Nephron (organoid): ENCODE results near the gene ZC3H8.

Source experiments
- H3K27ac Mint-ChIP-seq, 3 experiments: 2 replicates each; pipeline ENCODE4 v1.8.0; 2020; ENCODE audit warnings: mixed read lengths in 3 of 3, mild to moderate bottlenecking in 2 of 3, moderate library complexity in 1 of 3
- H3K27me3 Mint-ChIP-seq: 2 replicates; pipeline ENCODE4 v1.8.0; 2021; ENCODE audit warnings: low read depth, mild to moderate bottlenecking, moderate library complexity, mixed read lengths
- H3K36me3 Mint-ChIP-seq: 2 replicates; pipeline ENCODE4 v1.8.0; 2020; ENCODE audit warnings: low read depth, mixed read lengths
- H3K4me1 Mint-ChIP-seq: 2 replicates; pipeline ENCODE4 v1.8.0; 2020; ENCODE audit warnings: mixed read lengths
- H3K4me3 Mint-ChIP-seq, 3 experiments: 2 replicates each; pipeline ENCODE4 v1.8.0; 2020; ENCODE audit warnings: mild to moderate bottlenecking in 3 of 3, mixed read lengths in 3 of 3, moderate library complexity in 2 of 3
- H3K9me3 Mint-ChIP-seq: 2 replicates; pipeline ENCODE4 v1.8.0; 2020; ENCODE audit warnings: mixed read lengths
- TF ChIP-seq, protein P1 (sequence below), 3 experiments: fragments of 200-600 bp; sonication (generic); IDR thresholded peaks; one replicate each; pipeline ENCODE4 v1.5.0; 2021; ENCODE audit warnings: antibody characterized with exemption in 3 of 3; ENCODE audit not compliant: unreplicated experiment in 3 of 3

Gene ZC3H8

DNA sequence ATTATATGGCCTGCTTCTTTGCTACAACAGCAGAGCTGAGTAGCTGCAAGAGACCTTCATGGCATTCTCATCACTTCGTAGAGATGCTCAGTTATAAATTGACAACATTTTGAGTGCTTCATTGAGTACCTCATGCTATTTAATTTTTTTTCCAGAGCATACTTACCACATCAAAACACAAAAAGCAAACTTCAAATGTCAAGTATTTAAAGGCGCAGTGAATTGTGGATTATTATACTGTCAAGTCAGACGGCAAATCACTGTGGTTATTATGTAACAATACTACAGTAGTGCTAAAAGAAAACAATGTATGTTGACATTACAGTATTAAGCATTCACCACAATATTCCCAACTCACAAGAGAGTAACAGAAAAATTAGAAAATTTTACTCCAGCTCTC lies 12.5 kb downstream of the ZC3H8 start:
- TF ChIP-seq, protein P1, sequence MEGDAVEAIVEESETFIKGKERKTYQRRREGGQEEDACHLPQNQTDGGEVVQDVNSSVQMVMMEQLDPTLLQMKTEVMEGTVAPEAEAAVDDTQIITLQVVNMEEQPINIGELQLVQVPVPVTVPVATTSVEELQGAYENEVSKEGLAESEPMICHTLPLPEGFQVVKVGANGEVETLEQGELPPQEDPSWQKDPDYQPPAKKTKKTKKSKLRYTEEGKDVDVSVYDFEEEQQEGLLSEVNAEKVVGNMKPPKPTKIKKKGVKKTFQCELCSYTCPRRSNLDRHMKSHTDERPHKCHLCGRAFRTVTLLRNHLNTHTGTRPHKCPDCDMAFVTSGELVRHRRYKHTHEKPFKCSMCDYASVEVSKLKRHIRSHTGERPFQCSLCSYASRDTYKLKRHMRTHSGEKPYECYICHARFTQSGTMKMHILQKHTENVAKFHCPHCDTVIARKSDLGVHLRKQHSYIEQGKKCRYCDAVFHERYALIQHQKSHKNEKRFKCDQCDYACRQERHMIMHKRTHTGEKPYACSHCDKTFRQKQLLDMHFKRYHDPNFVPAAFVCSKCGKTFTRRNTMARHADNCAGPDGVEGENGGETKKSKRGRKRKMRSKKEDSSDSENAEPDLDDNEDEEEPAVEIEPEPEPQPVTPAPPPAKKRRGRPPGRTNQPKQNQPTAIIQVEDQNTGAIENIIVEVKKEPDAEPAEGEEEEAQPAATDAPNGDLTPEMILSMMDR (IDR thresholded peaks at IDR 0.05; ENCODE audit: unreplicated experiment in 3 of 3) = no peak
- no peaks in the 10 kb centered on the region for H3K4me1 Mint-ChIP-seq

DNA sequence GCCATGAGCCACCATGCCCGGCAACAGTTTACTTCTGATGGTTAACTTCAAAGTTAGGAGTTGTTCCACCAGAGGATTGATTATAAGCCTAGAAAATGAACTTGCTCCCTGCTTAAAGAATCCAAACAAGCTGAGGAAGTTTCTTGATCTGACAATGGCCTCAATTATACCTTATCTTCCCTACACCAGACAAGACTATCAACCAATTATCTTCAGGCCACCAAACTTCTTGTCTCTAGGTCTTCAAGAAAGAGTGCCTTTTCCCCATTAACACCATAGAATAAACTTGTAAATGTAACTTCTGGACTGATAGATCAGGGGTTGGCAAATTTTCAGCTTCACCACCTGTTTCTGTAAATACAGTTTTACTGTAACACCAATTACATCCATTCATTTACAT lies 15.0 kb downstream of the ZC3H8 start:
- H3K4me3 Mint-ChIP-seq = no peak overlapping the region
- H3K36me3 Mint-ChIP-seq = peaks cover 29% of the 10 kb centered on the region
- TF ChIP-seq, protein P1 (IDR thresholded peaks at IDR 0.05; ENCODE audit: unreplicated experiment in 3 of 3) = no peak
- H3K4me1 Mint-ChIP-seq = no peaks in the 10 kb centered on the region
- no peak overlapping the region for H3K27ac Mint-ChIP-seq
- no peaks in the 10 kb centered on the region for H3K27me3 Mint-ChIP-seq
- no peaks in the 10 kb centered on the region for H3K9me3 Mint-ChIP-seq

More for the DNA sequence above, 12.5 kb downstream of the ZC3H8 start:
- no peaks in the 10 kb centered on the region for H3K27me3 Mint-ChIP-seq
- H3K36me3 Mint-ChIP-seq = peaks cover 50% of the 10 kb centered on the region
- no peak overlapping the region for H3K27ac Mint-ChIP-seq
- H3K9me3 Mint-ChIP-seq = peaks cover 7% of the 10 kb centered on the region
- no peak overlapping the region for H3K4me3 Mint-ChIP-seq

DNA sequence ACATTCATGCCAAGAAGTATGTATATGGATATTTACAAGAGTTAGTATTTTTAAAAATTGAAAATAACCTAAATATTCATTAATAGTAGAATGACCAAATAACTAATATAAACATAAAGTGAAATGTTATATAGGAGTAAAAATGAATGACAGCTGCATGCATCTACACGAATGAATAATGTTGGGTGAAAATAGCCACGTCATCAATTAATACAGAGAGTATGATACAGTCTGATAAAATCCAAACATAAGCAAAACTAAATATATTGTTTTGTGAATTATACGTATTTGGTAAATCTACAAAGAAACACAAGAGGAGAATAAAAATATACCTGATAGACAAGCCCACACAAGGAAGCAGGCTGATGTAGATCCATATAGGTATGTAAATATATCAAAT lies 24.5 kb downstream of the ZC3H8 start:
- H3K9me3 Mint-ChIP-seq = no peaks in the 10 kb centered on the region
- TF ChIP-seq, protein P1 (IDR thresholded peaks at IDR 0.05; ENCODE audit: unreplicated experiment in 3 of 3) = no peak
- no peaks in the 10 kb centered on the region for H3K4me1 Mint-ChIP-seq
- H3K27me3 Mint-ChIP-seq = no peaks in the 10 kb centered on the region
- H3K4me3 Mint-ChIP-seq = no peak overlapping the region
- peaks cover 42% of the 10 kb centered on the region for H3K36me3 Mint-ChIP-seq
- no peak overlapping the region for H3K27ac Mint-ChIP-seq

DNA sequence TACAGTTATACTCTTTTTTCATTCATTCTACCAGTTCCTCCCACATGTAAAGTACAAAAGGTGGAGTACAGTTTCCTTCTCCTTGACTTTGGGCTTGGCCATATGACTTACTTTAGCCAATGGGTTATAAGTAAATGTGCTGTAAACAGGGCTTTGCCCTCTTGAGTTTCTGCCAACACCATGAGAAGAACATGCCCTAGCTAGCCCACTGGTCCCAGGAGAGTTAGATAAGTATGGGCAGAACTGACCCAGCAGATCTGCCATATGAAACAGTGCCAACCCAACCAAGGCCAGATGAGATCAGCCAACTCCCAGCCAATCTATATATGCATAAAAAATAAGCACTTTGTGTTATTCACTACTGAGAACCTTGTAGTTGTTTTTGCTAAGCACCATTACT lies 25.5 kb downstream of the ZC3H8 start:
- Mint-ChIP-seq H3K36me3 (peaks cover 45% of the 10 kb centered on the region), H3K27ac (no peak overlapping the region), H3K9me3 (no peaks in the 10 kb centered on the region), H3K4me1 (no peaks in the 10 kb centered on the region), H3K4me3 (no peak overlapping the region), H3K27me3 (no peaks in the 10 kb centered on the region)
- TF ChIP-seq, protein P1 (IDR thresholded peaks at IDR 0.05; ENCODE audit: unreplicated experiment in 3 of 3) = no peak

DNA sequence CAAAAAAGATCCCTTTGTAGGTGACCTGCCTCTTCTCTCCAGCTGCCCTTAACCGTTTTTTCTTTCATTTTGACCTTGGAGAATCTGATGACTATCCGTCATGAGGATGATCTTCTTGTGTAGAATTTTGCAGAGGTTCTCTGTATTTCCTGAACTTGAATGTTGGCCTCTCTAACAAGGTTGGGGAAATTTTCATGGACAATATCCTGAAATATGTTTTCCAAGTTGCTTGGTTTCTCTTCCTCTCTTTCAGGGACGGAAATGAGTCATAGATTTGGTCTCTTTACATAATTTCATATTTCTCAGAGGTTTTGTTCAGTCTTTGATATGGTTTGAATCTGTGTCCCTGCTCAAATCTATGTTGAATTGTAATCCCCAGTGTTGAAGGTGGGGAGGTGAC lies 34.0 kb downstream of the ZC3H8 start:
- Mint-ChIP-seq H3K36me3 (peaks cover 22% of the 10 kb centered on the region), H3K4me3 (no peak overlapping the region), H3K4me1 (peaks cover 5% of the 10 kb centered on the region), H3K27ac (no peak overlapping the region), H3K27me3 (no peaks in the 10 kb centered on the region), H3K9me3 (peaks cover 19% of the 10 kb centered on the region)
- TF ChIP-seq, protein P1 (IDR thresholded peaks at IDR 0.05; ENCODE audit: unreplicated experiment in 3 of 3) = no peak

DNA sequence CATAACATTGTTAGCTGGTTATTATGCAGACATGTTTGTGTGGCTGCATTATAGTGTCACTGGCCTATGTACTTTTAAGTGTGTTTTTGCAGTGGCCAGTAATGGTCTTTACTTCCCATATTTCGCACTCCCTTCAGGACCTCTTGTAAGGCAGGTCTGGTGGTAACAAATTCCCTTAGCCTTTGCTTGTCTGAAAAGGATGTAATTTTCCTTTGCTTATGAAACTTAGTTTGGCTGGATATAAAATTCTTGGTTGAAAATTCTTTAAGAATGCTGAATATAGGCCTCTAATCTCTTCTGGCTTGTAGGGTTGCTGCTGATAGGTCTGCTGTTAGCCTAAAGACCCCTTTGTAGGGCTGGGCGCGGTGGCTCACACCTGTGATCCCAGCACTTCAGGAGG lies 34.7 kb downstream of the ZC3H8 start:
- TF ChIP-seq, protein P1 (IDR thresholded peaks at IDR 0.05; ENCODE audit: unreplicated experiment in 3 of 3) = no peak
- H3K27ac Mint-ChIP-seq = no peak overlapping the region
- H3K36me3 Mint-ChIP-seq = peaks cover 23% of the 10 kb centered on the region
- H3K4me1 Mint-ChIP-seq = peaks cover 5% of the 10 kb centered on the region
- H3K4me3 Mint-ChIP-seq = no peak overlapping the region
- peaks cover 19% of the 10 kb centered on the region for H3K9me3 Mint-ChIP-seq
- H3K27me3 Mint-ChIP-seq = no peaks in the 10 kb centered on the region
